Lower lobe of right lung (tissue), 2 donors: ENCODE measurements around the gene LRRK1. TPM values are rescaled to one million over a fixed set of nuclear protein-coding genes. Genes with fewer than 3 reads are reported as not detected.

Experiments
- ATAC-seq, 2 donors: fragments of 200-7000 bp; cut with Tn5 transposase; one replicate each; pipeline ENCODE4 v1.9.1; 2020 to 2022; ENCODE audit warnings: mild to moderate bottlenecking in 2 of 2, moderate library complexity in 2 of 2
- DNase-seq: peaks from one replicate; pipeline ENCODE4 v3.0.0-alpha.2; 2020
- H3K27ac ChIP-seq: fragments of 200-600 bp; one replicate; pipeline ENCODE4 v1.8.0; 2022
- H3K27me3 ChIP-seq: fragments of 200-600 bp; one replicate; pipeline ENCODE4 v1.8.0; 2022; ENCODE audit warnings: low read depth
- H3K36me3 ChIP-seq: fragments of 200-600 bp; one replicate; pipeline ENCODE4 v1.8.0; 2022; ENCODE audit warnings: mild to moderate bottlenecking
- H3K4me1 ChIP-seq: fragments of 200-600 bp; one replicate; pipeline ENCODE4 v1.8.0; 2022
- H3K4me3 ChIP-seq: fragments of 200-600 bp; one replicate; pipeline ENCODE4 v1.8.0; 2022; ENCODE audit warnings: mild to moderate bottlenecking
- H3K9me3 ChIP-seq: fragments of 200-600 bp; one replicate; pipeline ENCODE4 v1.8.0; 2022
- CTCF ChIP-seq: fragments of 200-600 bp; IDR thresholded peaks from one replicate; pipeline ENCODE4 v1.8.0; 2022; ENCODE audit warnings: antibody characterized with exemption, mild to moderate bottlenecking
- intact Hi-C: fragments of 100-400 bp; cut with DNase I; formaldehyde crosslinking; loops from one replicate; pipeline ENCODE4 v1.11.0; 2022
- total RNA-seq: library from RNA; stranded (reverse); fragmentation: NEBNext Ultra II Directional; extraction: Animal tissue kit (Norgen Biotek cat#: 25700); gene quantifications from one replicate; pipeline ENCODE4 v1.2.1, GENCODE V29; 2021
- donor health status: DM: no; HTN: yes; CAD: no; lungs with severe emphysema.

LRRK1 gene
- total RNA-seq, 1 donor from 2014 or later: 24.3 TPM

DNA sequence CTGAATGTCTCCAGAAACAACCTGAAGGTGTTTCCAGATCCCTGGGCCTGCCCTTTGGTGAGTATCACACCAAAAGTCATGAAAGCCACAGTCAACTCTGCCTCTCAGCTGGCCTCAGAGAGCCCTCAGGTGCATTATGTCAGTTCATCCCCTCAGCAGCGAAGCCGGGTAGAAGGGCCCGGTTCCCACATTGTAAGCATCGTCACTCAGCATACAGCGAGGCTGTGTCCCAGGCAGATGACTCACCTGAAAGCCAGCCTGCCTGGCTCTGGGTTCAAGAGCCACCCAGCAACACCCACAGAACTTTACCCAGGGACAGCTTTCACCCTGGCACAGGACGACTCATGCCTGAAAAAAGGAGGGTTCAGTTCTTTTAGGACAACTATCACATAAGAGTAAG is 91.6 kb downstream of the LRRK1 start:
- no peak overlapping the region for H3K4me3 ChIP-seq
- no peak for ATAC-seq
- no peaks in the 10 kb centered on the region for H3K9me3 ChIP-seq
- intact Hi-C loops: no loop called here
- no peak overlapping the region for H3K27ac ChIP-seq
- DNase-seq: no peak
- H3K27me3 ChIP-seq: no peaks in the 10 kb centered on the region
- TF ChIP-seq CTCF: no peak
- peaks cover 17% of the 10 kb centered on the region for H3K4me1 ChIP-seq
- peaks cover 31% of the 10 kb centered on the region for H3K36me3 ChIP-seq

GRCh38 chr15:101012326-101013200 is 93.4 kb downstream of the LRRK1 start:
- no peak for ATAC-seq
- Histone ChIP-seq H3K36me3 (peaks cover 41% of the 10 kb centered on the region), H3K27me3 (no peaks in the 10 kb centered on the region), H3K9me3 (no peaks in the 10 kb centered on the region), H3K27ac (no peak overlapping the region), H3K4me1 (peaks cover 11% of the 10 kb centered on the region), H3K4me3 (no peak overlapping the region)
- no peak for DNase-seq
- intact Hi-C loops: no loop called here
- TF ChIP-seq CTCF: no peak

DNA sequence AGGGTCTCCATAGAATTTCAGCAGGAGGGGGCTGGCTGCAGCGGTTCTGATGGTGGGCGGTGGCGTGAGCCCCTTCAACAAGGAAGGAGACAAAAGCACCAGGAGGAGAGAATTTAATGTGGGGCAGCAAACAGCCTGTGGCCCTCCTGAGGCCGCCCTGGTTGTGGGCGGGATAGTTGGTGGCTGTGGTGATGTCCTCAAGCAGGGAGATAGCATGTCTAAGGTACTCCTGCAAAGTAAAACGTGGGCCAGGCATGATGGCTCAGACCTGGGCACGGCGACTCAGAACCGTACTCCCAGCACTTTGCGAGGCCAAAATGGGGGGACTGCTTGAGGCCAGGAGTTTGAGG is 94.0 kb downstream of the LRRK1 start:
- intact Hi-C loops: no loop called here
- no peak for ATAC-seq
- H3K36me3 ChIP-seq: peaks cover 41% of the 10 kb centered on the region
- no peaks in the 10 kb centered on the region for H3K27me3 ChIP-seq
- peaks cover 13% of the 10 kb centered on the region for H3K4me1 ChIP-seq
- H3K27ac ChIP-seq: no peak overlapping the region
- TF ChIP-seq CTCF: no peak
- DNase-seq: no peak
- H3K9me3 ChIP-seq: no peaks in the 10 kb centered on the region
- H3K4me3 ChIP-seq: no peak overlapping the region

GRCh38 chr15:101013769-101014675 is 94.9 kb downstream of the LRRK1 start:
- no peak overlapping the region for H3K4me3 ChIP-seq
- H3K9me3 ChIP-seq: no peaks in the 10 kb centered on the region
- peaks cover 16% of the 10 kb centered on the region for H3K4me1 ChIP-seq
- ATAC-seq (no peak), DNase-seq (no peak)
- intact Hi-C loops: no loop called here
- TF ChIP-seq CTCF: no peak
- H3K27me3 ChIP-seq: no peaks in the 10 kb centered on the region
- H3K36me3 ChIP-seq: peaks cover 44% of the 10 kb centered on the region
- no peak overlapping the region for H3K27ac ChIP-seq

DNA sequence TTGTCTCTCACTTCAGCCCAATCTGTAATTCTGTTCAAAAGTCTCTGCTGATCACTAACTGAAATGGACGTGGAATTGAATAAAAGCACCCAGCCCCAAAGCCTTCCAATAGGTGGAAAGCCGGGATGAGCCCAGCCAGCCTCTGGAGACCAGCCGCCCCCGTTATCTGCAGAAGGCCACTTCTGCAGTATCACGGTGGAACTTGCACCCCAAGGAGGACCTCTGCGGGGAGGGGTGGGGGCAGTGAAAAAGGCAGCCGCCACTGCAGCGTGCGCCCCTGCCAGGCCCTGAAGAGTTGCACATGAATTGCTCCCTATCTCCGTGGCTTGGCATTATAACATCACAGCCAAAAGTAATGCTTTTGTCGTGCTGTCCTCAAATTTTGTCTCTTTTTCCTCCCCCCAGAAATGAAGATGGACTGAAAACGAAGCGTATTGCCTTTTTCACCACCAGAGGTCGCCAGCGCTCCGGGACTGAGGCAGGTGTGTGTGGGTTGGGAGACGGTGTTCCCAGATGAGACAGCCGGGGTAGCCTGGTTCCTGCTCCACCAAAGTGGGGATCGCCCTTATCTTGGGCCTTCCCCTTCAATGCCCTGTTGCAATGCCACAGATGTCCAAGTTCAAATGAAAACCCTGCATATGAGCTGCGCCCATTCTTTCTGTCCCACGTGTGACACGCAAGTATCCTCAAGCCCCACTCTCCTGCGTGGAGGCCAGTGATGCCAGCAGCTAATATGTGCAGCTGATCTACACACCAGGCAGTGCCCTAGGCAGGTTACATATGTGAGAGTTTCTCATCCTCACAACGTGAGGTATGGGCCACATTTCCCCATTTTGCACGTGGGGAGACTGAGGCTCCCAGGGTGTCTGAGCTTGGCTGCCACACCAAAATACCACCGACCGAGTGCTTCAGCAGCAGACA is 96.0 kb downstream of the LRRK1 start:
- peaks cover 16% of the 10 kb centered on the region for H3K4me1 ChIP-seq
- peak; percentile 80 for DNase-seq
- no peaks in the 10 kb centered on the region for H3K27me3 ChIP-seq
- no peaks in the 10 kb centered on the region for H3K9me3 ChIP-seq
- H3K36me3 ChIP-seq: peaks cover 44% of the 10 kb centered on the region
- no peak overlapping the region for H3K27ac ChIP-seq
- H3K4me3 ChIP-seq: no peak overlapping the region
- intact Hi-C loops: loop anchor here (5.0 kb wide), 1 partner anchor 242 kb away; no protein-coding TSS in a partner anchor
- ATAC-seq: peak; percentile 72 to 73
- TF ChIP-seq CTCF: peak; percentile 82
